GM21367 (cell line): ENCODE measurements around the gene ARV1.
"Not testable (repeated sequence)": the region's sequence is repeated elsewhere in the genome, so short reads cannot be mapped to it uniquely, and the experiment has no call there.

ENCODE experiments used
- ATAC-seq: cut with Tn5 transposase; IDR thresholded peaks from one replicate; pipeline ENCODE4 v1.9.1; 2021; ENCODE audit not compliant: unreplicated experiment

ARV1 gene

DNA sequence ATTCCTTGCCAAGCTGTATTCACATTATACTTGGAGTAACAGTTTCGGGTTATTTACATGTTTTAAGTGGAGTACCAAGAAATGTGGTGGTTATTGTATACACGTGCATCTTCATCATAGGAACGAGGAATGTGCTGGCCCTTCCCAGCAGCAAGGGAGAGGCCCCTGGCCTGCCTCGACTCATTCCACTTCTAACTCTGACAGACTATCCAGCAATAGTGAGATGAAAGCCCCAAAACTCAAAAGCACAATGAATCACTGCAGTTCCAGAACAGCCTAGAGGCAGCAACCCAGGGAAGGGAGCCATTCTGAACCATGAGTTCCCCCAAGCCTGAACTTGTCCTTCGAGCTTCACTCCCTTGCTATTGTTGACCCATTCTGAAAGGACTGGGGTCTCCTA is 38.1 kb downstream of the ARV1 start:
- ATAC-seq = no peak

DNA sequence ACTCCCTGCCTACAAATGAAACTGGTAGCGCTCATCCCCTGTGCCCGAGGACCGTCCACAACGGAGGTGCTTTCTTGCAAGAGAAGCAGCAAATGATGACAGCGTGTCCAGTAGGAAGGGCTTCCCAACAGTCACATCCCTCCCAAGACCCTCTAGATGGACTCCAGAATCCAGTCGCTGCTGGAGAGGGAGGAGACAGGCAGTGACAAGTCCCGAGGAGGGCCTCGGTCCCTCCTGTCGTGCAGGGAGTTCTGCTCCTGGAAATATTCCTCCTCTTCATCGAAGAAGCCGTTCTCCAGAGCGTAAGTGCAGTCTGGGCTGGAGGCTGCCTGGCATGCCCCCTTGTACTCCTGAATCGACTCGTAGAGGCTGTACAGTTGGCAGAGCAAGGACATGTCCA is 40.8 kb downstream of the ARV1 start:
- ATAC-seq = no peak

- no peak for ATAC-seq
Observed at GRCh38 chr1:231020139-231020601, 41.3 kb downstream of the ARV1 start.

- no peak for ATAC-seq
Observed at GRCh38 chr1:231020816-231021215, 41.9 kb downstream of the ARV1 start.

GRCh38 chr1:231021540-231022031 is 42.7 kb downstream of the ARV1 start:
- ATAC-seq = no peak

DNA sequence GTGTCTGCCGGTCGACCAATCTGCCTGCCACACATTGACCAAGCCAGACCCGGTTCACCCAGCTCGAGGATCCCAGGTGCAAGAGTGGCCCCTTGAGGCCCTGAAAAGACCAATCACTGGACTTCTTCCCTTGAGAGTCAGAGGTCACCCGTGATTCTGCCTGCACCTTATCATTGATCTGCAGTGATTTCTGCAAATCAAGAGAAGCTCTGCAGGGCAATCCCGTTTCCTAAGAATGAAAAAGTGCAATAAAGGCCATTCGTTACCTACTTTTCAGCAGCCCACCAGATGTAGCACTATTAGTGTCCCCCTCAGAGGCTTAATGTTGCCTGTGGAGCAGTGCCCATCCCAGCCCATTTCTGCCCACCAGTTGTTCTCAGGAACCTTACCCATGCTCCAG is 43.6 kb downstream of the ARV1 start:
- ATAC-seq = not testable (repeated sequence)

GRCh38 chr1:231023150-231023549 is 44.3 kb downstream of the ARV1 start:
- ATAC-seq = no peak

DNA sequence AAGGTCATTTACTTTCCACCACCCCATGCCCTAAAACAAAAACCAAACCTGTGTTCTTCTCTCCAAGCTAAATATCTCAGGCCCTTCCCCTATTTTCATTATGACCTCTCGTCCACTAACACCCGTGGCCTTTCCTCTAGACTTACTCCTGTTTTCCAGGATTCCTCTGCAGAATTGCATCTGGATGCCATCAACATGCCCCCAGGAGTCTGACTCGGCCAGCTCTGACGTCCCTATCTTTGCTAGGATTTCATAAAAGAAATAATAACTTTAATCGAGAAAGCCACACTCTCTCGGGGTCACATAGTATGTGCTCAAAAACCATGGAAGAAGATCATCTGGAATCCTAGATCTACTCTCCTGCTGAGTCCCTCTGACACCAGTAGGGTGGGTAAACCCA is 47.7 kb downstream of the ARV1 start:
- no peak for ATAC-seq

- ATAC-seq = no peak
Observed at GRCh38 chr1:231027136-231027925, 48.4 kb downstream of the ARV1 start.

DNA sequence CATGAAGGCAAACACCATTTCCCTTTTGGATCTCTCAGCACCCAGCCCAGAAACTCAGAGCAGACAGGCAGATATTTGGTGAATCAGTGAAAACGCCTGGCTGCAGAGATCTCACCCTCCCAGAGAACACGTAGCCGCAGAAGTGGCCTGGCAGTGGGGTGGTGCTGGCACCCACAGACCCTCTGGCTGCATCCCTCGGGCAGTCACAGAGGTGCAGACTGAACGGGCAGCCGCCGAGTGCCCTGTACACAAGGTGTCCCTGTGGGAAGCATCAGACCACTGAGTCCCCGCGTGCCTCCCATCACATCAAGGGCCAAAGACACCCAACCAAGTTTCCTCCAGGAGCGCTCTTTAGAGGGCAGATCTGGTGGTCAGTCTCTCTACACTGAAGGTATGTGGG is 49.1 kb downstream of the ARV1 start:
- ATAC-seq = no peak

DNA sequence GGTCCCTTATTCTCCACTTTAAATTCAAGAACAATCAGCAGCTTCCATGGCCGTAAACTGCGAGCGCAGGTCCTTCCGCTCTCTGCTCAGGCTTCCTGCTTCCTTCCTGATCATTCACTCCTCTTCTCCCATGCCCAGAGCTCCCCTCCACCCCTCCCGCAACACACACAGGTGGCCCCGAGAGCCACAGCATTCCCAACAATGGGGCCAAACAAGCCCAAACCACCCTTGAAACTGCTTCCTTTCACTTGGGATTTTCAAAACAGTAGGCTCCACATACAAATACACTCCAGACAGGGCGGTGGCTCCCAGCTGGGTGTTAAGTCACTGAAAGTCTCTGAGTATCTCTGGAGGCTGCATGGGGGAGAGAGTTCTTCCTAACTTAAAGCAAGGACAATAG is 49.8 kb downstream of the ARV1 start:
- ATAC-seq = no peak

GRCh38 chr1:231029247-231029646 is 50.4 kb downstream of the ARV1 start:
- not testable (repeated sequence) for ATAC-seq

DNA sequence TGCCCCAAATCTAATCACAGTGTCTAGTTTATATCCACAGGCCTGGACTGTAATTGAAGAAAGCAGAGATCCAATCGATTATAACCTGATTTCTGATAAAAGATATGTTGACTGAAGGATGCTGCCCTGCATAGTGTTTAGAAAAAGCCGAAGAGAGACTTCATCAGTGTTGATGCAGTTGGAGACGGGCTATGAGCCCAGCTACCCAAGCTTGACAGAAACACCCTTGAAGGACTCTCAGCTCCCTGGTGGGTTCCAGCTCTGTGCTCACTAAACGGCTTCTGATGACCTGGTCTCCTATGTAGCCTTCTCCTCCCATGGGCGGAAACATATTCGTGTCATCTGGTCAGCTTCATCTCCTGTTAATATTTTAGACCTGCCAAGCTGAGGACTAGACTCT is 50.9 kb downstream of the ARV1 start:
- no peak for ATAC-seq

- no peak for ATAC-seq
Observed at GRCh38 chr1:231032963-231033362, 54.1 kb downstream of the ARV1 start.

- no peak for ATAC-seq
Observed at GRCh38 chr1:231035799-231036198, 56.9 kb downstream of the ARV1 start.

DNA sequence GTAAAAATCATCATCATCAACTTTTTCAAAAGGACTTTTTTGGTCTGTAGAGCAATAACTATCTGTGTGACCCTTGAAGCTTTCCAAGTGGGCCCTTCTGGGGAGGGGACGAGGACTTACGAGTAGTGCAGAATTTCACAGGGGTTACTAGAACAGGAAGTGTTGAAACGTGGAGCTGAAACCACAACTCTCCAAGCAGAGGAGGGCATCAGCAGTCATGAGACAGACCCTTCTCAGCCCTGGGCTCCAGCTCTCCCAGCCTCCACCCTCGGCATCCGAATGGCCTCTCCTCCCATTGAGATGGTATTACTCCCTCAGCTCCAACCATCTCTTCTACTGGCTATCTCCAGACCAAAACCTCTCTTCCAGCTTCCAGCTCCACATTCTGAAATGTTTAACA is 57.5 kb downstream of the ARV1 start:
- no peak for ATAC-seq

DNA sequence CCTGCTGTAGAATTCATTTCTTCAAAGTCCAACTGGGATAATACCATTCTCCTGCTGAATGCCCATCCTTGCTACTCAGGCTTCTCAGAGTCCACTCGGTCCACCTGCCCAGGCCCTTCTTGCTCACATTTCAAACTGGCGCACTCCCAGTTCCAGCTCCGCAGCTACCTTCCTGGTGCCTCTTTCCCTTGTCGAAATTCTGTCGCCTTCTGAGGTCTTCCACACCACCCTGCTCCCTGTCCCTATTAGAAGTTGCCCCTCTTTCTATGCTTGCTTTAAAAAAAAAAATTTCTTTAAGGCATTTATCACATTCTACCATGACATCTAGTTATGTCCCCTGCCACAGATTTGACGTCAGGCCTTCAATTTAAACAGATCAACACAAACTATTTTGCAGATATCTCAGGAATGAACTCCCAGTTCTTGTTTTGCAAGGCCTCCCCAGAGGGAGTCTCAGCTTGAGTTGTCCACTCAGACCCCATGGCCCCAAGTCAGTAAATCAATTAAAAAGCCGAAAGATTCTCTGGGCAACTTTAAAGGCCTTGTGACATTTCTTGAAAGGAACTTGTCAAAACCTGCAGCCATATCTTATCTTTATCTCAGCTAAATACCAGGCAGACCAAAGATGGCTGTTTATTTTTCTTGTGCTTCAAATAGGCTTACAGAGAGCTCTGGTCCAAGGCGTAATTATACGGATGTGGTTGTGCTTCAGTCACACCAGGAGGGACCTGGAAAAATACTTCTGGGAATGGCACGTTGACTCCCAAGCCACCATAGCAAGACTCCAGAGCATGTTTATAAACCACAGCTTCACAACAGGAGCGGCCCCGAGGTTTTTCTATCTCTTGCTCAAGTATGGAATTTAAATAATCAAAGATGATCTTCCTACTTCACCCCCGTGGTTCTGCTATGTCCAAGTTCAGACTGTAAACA is 59.0 kb downstream of the ARV1 start:
- no peak for ATAC-seq

- ATAC-seq = peak; percentile 35
Observed at GRCh38 chr1:231039161-231040018, 60.5 kb downstream of the ARV1 start.

DNA sequence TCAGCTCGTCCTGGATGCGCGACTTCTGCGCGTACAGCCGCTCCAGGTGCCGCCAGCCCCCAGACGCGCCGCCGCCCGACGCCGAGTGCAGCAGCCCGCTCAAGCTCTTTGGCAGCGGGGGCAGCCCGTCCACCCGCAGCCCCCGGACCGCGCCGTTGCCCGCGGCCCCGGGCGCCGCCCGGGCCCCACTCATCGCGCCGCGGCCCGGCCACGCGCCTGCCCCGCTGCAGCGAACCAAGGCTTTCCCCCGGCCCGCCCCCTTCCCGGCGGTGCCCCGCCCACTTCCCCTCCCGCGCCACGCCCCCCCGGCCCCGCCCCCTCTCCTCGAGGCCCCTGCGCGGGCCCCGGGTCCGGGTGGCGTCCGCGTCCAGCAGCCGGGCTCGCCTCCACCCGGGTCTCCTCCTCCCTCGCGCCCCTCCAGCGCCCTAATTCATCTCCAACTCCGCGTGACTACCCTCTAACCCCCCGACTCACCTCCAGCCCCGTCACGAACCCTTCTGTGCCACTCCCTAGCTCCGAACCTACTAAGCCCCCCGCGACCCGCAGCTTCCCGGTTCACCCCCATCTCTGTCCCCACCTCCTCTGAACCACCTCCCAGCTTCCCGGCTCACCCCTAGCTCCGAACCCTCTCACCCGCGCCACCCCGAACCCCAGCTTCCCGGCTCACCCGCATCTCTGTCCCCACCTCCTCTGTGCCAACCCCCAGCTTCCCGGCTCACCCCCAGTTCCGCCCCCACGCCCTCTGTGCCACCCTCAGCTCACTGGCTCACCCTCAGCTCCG is 61.3 kb downstream of the ARV1 start, which contains the start of gene FAM89A:
FAM89A (minus strand) TSS at position 236 of the 781 bp plus-strand sequence; CDS start at position 193, 43 bp downstream.
- peak; percentile 49 for ATAC-seq
